ENCODE measurements around the gene AP1S1.
"Not testable (repeated sequence)": the region's sequence is repeated elsewhere in the genome, so short reads cannot be mapped to it uniquely, and the experiment has no call there.

Gene AP1S1

GRCh38 chr7:101153969-101154692 lies at the start of gene AP1S1:
AP1S1 (plus strand) TSS chr7:101154476; CDS start chr7:101154515, 39 bp downstream.
- peak; percentile 95 for DNase-seq

GRCh38 chr7:101104799-101105198 lies 49.5 kb upstream of the AP1S1 start:
- DNase-seq = no peak

GRCh38 chr7:101105248-101105647 lies 49.0 kb upstream of the AP1S1 start:
- not testable (repeated sequence) for DNase-seq

- DNase-seq = no peak
Observed at GRCh38 chr7:101106386-101106785, 47.9 kb upstream of the AP1S1 start.

GRCh38 chr7:101108330-101108857 lies 45.9 kb upstream of the AP1S1 start:
- no peak for DNase-seq

- DNase-seq = no peak
Observed at GRCh38 chr7:101108961-101109360, 45.3 kb upstream of the AP1S1 start.

DNA sequence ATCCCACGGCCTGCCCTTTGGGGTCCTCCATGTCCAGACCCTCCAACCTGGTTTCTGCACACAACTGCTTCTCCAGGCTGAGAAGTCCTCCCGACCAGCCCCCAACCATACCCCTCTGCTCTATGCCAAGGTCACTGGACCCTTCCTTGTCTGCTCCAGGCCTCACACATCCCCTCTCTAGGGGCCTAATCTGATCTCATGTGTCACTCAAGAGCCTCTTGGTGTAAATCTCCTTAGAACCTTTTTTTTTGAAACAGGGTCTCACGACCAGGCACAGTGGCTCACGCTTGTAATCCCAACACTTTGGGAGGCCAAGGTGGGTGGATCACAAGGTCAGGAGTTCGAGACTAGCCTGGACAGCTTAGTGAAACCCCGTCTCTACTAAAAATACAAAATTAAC lies 44.9 kb upstream of the AP1S1 start:
- DNase-seq = no peak

DNA sequence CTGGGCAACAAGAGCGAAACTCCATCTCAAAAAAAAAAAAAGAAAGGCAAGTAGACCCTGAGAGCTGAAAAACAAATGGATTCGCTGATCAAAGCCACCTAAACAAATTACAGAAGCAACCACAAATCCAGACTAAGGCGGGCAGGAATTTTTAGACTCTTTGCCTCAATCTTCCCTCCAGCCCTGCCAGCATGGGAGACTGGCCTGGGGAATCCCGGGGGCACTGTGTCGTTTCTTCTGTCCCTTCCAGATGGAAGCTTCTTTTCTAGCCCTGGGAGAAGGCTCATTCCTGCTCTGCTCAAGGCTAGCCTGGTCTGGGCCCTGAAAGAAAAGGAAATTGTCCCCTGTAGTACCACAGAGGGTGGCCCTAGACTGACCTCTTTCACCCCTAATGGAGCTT lies 43.0 kb upstream of the AP1S1 start:
- no peak for DNase-seq

- no peak for DNase-seq
Observed at GRCh38 chr7:101112233-101112632, 42.0 kb upstream of the AP1S1 start.

DNA sequence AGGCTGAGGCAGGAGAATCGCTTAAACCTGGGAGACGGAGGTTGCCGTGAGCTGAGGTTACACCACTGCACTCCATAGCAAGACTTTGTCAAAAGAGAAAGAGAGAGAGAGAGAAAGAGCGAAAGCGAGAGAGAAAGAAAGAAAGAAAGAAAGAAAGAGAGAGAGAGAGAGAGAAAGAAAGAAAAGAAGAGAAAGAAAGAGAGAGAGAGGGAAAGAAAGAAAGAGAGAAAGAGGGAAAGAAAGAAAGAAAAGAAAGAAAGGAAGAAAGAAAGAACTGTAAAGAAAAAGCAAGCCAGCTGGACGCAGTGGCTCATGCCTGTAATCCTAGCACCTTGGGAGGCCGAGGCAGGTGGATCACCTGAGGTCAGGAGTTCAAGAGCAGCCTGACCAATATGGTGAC lies 41.1 kb upstream of the AP1S1 start:
- DNase-seq = not testable (repeated sequence)

DNA sequence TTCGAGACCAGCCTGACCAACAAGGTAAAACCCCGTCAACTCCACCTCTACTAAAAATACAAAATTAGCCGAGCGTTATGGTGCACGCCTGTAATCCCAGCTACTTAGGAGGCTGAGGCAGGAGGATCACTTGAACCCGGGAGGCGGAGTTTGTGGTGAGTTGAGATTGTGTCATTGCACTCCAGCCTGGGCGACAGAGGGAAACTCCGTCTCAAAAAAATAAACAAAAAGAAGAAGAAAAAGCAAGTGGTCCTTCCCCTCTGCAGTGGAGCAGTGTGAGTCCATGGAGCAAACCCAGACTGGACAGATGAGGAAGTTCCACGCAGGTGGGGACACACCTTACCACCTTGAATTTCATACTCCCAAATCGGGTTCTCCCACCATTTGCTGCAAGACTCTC lies 40.4 kb upstream of the AP1S1 start:
- DNase-seq = no peak

DNA sequence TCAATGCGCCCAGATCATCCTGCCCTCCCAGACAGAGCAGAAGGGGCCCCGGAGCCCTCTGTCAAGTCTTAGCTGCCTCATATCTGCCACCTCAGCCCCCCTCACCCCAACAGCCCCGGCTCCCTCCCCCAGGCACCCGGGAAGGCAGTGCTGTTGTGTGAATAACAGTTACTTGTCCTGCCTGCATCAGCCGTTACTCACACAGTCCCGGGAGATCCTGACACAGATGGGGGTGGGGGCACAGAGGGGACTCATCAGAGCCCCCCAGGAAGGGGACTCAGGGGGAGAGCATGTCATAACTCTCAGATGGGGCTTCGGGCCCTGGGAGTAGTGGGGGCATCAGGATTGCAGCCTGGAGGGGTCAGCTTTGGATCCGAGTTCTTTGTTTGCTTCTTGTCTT lies 39.8 kb upstream of the AP1S1 start:
- no peak for DNase-seq

DNA sequence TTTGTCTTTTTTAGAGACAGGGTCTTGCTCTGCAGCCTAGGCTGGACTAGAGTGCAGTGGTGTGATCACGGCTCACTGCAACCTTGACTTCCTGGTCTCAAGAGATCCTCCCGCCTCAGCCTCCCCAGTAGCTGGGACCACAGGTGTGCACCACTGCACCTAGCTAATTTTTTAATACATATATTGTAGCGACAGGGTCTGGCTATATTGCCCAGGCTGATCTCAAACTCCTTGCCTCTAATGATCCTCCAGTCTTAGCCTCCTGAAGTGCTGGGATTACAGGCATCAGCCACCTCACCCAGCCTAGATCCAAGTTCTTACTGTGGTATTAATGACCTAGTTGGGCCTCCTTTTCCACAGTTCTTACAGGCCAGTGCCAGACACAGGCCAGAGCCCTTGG lies 39.1 kb upstream of the AP1S1 start:
- no peak for DNase-seq

DNA sequence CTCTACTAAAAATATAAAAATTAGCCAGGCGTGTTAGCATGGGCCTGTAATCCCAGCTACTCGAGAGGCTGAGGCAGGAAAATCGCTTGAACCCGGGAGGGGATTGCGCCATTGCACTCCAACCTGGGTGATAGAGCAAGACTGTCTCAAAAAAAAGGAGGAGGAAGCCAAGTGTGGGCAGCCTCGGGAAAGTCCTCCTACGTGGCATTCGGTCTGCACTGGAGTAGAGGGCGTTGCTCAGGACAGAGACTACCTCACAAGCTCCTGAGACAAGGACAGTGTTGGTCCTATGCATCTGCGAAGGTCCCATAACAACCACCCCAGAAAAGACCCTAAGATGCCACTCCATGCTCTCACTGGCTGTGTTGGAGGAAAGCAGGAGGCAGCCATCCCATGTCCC lies 37.4 kb upstream of the AP1S1 start:
- DNase-seq = no peak

GRCh38 chr7:101118856-101119255 lies 35.4 kb upstream of the AP1S1 start:
- DNase-seq = no peak

DNA sequence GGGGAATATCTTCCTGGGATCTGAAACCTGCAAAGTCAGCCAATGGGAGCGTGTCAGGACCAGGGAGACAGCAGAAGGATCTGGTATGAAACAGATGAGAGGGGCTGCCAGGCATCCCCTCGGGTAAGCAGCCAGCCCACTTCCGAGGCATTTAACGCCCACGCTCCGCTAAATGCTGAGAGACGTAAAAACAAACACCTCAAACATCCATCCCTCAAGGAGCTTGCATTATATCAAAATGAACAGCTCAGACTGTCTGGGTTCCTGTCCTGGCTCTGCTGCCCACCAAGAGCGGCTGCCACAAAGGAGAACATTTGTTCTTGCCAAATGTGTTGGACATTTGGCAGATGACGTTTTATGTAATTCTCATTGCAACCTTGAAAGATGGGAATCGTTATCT lies 34.4 kb upstream of the AP1S1 start:
- no peak for DNase-seq

- DNase-seq = no peak
Observed at GRCh38 chr7:101120315-101120714, 34.0 kb upstream of the AP1S1 start.

GRCh38 chr7:101121631-101121990 lies 32.7 kb upstream of the AP1S1 start:
- not testable (repeated sequence) for DNase-seq

GRCh38 chr7:101121991-101122932 lies 32.0 kb upstream of the AP1S1 start:
- no peak for DNase-seq

DNA sequence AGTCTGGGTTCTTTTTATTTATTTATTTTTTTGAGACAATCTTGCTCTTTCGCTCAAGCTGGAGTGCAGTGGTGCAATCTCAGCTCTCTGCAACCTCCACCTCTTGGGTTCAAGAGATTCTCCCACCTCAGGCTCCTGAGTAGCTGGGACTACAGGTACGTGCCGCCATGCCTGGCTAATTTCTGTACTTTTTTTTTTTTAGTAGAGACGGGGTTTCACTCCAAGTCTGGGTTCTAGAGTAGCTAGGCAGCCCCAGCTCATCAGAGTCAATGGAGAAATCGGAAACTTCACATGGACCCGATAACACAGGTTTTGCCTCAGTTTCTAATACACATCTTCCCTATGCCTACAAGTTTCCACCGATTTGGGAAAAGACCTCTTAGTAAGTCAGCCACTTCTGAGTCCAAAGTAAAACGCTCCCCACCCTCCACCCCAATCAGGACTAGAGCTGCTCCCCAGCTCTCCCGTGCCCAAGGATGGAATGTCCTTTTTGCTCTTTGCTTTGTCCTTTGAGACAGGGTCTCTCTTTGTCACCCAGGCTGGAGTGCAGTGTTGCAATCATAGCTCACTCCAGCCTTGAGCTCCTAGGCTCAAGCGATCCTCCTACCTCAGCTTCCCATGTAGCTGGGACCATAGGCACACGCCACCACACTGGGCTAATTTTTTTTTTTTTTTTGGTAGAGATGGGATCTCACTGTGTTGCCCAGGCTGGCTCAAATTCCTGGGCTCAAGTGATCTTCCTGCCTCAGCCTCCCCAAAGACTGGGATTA lies 31.2 kb upstream of the AP1S1 start:
- DNase-seq = no peak

- no peak for DNase-seq
Observed at GRCh38 chr7:101123703-101124068, 30.6 kb upstream of the AP1S1 start.

GRCh38 chr7:101124376-101125056 lies 29.8 kb upstream of the AP1S1 start:
- no peak for DNase-seq
